NCI-H187 (cell line): Measurements from ENCODE around the gene ASTN1.
A peak's percentile ranks its signal among the peaks of the same experiment; 100 is the strongest.

ENCODE experiments used
- DNase-seq, 2 experiments: peaks; one replicate each; lab custom pipeline; 2025; lab: John Stamatoyannopoulos, UW

ASTN1 gene

DNA sequence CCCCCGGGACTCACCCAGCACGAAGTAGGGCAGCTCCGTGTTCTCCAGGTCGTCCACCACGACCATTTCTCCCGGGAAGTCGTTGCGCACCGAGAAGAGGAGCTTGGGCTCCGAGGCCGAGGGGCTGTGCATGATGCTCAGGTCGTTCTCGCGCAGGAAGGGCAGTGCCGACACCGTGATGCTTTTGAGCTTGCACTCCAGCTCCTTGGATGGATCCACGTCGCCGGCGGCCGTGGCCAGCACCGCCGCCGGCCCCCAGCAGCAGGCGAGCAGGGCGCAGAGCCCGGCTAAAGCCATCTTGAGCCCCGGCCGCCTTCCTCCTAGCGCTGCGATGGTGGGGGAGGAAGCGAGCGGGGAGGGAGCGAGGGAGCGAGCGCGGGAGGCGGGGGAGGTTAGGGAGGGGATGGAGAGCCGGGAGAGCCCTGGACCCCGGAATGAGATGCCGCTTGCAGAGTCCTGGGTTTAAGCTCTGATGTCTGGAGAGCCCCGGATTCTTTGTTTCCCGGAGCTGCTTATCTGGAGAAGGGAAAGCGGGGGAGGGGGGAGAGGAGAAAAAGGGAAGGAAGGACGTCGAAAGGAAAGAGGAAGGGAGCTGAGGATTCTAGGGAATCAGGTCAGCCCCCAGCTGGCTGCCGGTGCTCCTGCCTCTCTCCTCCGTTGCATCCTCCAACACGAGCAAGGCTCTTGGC, at the start of gene ASTN1:
ASTN1 (minus strand) TSS at position 333 of the 689 bp plus-strand sequence; CDS start at position 297, 36 bp downstream.
- DNase-seq: no peak

DNA sequence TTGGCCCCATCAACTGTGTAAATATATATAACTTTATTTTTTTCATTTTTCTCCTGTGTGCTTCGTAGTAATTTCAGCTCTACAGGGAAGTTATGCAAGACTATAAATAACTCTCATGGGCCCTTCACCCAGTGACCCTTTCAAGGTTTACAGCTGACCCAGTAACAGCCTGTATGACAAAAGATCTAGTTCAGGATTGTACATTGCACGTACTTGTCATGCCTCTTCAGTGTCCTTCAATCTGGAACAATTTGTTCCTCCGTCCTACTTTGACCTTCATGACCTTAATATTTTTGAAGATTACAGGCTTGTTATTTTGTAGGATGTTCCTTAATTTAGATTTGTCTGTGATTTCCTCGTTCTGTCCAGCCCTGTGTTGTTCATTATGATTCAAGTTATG, 46.7 kb upstream of the ASTN1 start:
- no peak for DNase-seq

DNA sequence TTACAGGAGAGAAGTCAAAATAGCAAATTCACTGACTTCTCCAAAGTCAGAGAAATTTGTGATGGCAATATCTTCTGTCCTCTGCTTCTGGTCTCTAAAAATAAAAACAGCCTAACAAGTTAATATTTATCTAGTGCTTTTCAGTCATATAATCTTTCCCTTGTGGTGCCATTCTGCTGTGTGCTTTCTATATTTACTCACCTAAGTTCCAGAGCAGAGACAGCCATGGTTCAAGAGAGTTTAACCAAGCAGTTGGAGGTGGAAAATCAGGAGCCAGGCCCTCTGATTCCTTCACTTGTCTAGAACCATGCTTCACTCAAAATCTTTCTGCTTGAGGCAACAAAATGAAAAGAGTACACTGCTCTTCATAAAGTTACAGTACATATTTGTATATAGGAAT, 45.6 kb upstream of the ASTN1 start:
- no peak for DNase-seq

DNA sequence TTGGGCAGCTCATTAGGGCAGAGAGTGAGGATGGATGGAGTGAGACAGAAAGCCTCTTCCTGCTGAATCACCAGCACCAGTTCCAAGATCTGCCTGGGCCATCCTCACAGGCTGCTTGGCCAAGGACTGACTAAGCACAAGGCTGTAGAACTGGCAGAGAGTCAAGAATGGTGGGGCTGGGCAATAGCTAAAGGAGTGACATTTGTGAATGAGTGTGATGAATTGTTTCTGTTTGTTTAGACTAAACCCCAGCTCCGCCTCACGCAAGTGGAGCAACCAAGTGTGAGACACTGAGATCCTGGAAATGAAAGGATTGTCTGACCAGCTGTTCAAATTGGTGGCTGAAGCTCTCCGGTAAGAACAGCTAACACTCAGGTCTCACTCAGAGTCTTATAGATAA, 44.8 kb upstream of the ASTN1 start:
- peak; percentile 59 to 86 for DNase-seq

DNA sequence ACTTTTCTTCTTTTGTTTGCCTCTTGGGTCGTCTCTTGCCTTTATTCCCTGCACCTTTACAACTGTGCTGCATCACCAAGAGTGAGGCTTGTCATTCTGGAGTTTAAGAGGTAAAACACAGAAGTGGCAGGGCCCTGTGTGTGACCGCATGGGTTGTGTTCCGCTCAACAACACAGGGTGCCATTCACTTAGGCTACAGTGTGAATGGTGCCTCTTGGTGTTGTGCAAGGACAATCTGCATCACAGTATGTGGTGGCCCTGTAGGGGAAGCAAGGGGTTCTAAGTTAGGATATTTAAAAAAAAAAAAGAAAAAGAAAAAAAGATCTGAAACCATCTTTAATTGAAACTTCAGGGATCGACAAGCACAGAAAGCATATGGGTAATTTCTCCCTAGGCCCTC, 44.4 kb upstream of the ASTN1 start:
- DNase-seq: no peak

DNA sequence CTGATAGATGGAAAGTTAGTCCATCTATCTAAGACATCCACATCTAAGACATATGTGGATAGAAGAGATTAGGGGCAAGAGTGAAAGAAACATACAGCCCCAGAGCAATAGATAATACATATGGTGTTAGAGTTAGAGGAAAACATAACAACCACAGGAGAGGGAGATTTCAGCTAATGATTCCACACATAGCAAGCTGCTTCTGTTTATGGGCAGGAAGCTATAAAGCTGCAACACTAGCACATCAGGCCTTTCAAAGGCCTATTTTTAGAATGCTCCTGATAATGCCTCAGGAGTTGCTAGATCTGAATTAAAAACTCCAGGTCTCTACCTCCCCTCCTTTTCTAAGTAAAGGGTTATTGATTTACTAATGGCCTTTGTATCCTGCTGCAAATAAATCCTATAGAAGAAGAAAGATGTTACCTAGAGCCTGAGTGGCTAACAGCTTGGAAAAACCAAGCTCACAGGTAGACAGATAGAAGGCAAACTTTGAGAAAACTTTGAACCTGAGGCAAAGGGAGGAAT, 42.4 kb upstream of the ASTN1 start:
- DNase-seq: no peak

DNA sequence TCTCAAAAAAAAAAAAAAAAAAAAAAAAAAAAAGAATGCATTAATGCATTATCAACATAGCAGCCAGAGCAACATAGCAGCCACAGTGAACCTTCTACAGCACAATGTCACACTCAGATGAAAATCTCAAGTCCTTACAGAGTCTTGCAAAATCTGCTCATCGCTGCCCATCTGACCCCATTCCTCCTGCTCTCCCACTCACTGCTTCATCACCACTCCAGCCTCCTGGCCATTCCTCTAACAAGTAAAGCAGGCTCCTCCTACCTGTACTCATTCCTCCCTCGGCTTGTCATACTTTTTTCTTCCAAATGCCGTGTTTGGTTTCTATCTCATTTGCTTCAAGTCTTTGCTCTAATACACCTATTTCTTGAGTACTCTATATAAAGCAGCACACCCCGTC, 35.8 kb upstream of the ASTN1 start:
- no peak for DNase-seq

DNA sequence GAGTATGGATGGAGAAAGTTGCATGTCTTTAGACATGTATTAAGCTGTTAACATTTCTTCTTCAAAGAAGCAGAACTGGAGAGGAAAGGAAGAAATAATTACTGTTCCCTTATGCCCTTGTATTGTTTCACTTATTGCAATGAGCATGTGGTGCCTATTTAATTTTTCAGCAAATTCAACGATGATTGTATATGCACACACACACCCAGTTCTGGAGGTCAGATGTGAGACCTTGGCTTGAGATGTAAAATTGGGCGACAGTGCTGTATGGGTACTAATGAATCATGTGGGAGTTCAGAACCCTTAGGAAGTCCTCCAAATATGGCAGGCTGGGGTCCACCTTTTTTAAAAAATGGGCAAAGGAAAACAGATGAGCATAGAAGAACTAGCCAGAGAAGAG, 33.7 kb upstream of the ASTN1 start:
- no peak for DNase-seq

DNA sequence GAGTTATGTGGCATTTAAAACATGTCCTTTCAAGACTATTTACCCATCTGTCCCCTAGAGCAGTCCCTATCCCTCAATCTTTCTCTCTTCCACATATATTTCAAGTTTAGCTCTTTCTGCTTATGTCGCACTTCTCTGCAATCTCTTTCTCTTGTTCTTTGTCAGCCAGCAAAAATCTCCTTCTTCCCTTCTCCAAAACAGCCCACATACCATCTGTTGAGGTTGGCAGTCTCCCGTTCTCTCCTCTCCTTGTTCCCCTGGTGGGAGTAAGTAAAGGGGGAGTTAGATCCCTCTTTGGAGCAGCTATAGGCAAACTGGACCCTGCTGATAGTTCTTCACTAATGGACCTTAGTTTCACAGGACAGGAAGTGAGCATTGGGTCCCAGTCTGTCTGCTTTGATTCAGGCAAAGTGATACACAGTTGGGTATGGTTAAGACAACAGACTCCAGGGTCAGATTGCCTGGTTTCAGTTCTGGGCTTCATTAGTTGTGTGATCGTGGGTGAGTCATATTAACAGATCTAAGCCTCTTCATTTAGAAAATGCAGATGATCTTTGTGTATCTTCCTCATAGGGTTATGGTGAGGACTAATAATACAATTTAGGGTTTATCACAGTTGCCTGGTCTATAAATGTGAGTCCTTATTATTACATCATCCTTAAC, 25.9 kb upstream of the ASTN1 start:
- no peak for DNase-seq

DNA sequence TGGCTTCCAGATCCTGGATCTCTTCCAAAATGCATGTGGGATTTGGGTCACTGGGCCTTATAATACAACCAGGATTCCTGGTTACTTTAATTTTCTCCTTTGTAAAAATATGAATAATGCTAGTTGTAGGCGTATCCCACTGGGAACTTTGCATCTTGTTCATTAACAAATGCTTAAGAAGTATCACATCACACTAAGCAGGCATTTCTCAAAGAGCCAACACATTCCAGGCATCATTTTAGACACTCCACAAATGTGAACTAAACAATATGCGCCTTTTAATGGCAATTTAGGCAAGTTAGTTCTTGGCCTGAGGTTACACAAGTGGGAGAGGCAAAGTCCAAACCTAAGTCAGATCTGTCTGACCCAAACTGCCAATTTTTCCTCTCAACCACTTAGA, 22.1 kb upstream of the ASTN1 start:
- DNase-seq: no peak

DNA sequence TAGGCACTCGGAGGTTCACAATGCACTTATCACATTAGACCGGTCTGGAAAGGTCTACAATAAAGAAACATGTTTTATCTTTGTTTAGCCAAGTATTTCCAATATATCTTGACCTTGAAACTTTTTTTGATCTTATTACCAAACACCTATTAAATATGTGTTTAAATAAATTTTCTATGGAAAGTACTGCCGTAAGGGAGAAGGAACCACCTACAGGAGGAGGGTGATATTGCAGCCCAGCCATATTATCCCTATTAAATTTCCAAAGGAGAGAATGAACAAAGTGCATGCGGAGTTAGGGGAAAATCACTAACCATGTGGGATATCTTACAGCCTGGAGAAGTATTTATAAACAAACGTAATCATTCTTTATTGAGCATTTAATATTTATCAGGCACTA, 20.7 kb upstream of the ASTN1 start:
- no peak for DNase-seq

DNA sequence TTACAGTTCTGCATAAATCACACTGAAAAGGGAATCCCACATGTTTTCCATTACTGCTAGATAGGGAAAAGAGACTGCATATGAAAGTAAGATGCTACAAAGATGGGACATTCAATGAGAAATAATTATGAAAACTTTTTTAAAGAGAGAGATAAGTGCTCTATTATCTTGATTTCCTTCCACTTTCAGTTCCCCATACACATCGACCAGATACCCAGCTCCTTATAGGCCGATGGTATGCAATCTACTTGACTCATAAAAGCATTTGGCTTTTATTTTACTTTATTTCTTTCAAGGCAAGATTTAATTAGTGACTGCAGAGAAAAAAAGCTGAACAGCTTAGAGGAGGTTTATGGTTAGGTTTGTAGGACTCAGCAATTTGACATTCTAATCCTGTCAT, 19.3 kb upstream of the ASTN1 start:
- no peak for DNase-seq

DNA sequence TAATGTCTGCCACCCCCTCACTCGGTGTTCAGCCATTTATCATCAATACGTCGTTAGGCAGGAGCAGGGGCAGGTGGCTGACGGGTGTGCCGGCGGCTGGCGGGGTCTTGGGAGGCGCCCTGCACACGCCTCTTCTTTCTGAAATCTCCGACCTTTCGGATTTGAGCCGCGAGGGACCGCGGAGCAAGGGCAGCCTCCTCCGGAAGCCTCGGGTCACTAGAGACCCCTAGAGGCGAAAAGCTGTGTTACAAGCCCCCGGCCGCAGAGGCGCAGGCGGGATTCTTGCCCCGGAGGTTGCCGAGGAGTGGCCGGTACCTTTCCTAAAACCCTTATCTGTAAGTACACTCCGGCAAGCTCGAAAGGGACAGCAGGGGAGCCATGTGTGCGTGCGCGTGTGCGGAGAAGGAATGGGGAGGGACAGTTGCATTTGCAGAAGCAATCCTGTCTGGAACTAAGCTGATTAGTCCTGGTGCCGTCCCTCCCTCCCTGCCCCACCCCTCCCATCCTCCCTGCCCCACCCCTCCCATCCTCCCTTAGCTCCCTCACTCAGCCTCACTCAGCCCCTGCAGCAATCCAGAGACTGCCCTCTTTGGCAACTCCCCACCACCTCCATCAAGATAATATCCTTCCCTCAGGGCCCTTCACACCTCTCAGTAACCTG, 17.2 kb upstream of the ASTN1 start:
- DNase-seq: peak; percentile 73 to 77

DNA sequence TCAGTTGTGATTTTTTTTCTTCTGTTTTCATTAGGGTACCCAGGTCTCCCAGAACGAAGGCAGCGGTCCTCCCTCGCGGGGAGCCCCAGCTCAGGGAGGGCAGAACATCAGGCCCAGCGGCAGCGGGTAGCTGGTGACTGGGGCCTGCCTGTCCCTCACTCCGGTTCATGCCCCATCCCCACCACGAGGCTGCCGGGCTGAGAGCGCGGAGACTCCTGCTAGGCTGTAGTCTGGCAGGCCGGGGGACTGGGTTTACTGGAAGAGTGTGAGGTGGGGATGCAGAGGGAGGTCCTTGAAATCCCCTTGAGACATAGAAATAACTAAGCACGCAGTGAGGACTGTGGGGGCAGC, 16.7 kb upstream of the ASTN1 start:
- no peak for DNase-seq

DNA sequence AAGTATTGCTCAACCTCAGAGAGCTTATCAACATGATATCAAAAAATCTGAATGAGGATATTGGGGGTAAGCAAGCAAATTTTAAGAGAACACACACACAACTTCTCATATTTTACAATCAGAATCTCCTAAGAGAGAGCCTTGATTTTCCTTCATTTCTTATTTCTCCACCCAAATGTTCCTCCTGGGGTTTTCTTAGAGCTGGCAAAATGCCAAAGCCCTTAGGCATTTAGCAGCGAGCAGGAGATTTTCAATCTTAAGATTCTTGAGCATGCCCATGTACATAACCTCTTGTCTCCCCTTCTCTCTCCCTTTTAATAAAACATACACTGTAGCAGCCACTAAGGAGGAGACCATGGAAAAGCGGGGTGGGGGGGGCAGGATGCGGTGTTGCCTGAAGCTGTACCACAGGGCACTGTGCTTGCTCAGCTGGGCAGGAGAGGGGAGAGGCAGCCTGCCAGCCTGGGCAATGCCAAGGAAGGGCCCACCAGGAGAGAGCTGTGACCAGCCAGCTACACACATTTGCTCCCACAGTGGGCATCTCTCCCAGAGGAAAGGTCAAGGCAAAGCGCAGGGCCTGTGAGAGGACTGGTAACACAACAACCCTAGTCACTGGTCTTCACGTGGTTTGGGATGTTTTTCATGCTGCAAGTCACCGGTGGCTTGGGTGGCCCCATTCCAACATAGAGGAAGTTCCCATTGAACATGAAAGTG, 10.6 kb upstream of the ASTN1 start:
- no peak for DNase-seq

DNA sequence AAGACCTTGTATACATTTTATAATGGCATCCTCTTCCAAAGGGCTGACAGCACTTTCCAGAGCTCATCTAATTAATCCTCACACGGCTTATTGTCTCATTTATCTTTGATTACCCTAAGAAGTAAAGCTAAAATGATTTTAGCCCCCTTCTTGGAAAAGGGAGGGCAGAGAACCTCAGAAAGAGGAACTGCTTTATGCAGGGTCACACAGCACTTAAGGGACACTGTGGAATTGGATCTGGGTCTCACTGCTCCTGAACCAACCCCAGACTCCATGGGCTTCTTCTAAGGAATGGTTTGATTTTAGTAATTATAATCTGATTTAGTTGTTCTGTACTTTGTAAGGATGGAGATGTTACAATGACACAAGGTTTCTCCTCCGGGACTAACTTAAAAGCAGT, 9.5 kb upstream of the ASTN1 start:
- no peak for DNase-seq

DNA sequence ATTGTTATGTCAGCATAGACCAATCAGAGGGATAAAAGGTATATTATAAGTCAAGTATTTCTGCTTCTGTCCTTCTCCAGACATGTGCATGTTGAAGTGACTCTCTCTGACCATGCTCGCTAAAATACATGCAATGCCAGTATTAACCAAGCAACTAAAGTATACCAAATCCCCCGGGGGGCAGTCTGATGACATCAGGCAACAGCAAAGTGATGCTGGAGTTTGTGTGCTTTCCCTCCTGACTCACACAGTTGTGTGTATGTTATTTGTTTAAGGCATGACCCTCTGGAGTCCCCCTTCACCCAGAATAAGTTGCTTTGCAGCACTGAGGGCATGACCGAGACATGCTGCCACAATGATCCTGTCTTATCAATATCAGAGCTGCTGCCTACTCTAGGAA, 8.4 kb upstream of the ASTN1 start:
- DNase-seq: no peak

DNA sequence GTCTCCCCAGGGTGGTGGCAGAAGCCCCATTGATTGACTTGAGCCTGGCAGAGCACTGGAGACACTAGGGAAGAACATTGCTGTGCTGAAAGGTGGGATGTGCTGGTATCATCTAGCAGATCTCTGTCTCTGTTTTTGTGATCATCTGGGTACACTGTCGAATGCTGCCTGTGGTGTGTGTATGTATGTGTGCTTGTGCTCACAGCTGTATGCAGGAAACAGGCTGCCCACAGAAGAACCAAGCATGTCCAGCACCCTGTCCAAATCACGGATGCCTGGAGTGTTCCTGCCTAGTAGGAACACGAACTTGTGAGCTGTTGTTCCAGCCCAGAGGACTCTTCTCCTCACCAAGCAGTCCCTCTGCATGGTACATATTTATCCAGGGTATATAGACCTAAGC, 7.8 kb upstream of the ASTN1 start:
- DNase-seq: no peak

DNA sequence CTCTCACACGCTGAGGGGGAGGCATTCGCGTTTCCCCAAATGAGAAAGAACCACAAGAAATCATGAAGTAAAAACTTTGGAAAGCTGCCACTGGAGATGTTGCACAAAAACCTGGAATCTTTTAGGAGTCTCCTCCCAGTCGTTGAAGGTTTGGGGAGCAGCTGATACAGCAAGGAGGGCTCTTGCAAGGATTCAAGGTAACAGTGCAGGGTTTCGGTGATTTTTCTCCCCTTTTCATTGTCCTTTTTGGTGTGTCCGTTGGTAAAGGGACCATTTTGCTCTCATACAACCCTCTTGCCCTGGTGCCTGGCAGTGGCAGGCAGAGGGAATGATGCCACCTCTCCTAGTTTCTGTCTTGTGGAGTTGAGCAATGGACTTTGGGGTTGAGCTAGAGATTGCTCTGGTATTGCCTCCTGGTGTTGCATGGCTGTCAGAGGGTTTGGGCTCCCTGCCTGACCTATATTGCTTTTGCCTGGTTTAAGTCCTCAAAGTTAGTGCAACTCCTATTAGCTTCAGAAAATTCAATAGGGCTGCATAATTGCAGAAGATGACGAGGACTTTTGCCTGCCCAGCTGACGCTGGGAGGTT, 7.1 kb upstream of the ASTN1 start:
- no peak for DNase-seq

DNA sequence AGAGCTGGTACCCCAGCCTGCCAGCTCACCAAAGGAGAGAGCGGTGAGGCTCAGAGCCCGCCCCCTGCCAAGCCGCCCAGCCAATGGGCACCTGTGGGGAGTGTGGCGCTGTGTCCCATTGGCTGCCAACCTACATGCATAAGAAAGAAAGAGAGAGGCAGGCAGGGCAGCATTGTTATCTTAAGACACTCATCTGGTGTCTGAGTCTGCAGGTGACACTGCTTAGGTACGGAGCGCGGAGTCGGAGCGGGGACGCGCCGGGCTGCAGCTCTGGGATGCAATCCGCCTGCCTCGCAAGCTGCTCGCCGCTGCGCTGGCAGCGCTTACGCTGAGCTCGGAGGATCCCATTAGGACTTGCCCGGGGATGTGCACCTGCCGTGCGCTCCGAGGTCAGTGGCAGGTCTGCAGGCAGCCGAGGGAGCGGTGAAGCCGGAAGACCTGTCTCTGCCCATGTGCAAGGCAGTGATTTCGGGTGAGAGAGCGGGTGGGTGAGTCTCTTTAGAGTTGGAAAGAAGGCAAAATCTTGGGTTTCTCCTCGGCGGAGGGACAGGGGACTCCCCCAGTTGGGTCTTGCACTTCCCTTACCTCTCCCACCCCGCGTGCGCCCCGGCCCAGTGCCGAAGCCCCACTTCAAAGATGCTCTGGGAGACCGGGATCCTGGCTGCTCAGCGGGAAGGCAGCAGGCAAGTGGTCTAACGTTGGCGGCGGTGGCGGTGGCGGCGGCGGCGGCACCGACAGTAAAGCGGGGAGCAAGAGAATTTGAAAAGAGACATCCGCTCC, 6.4 kb upstream of the ASTN1 start, which contains the start of gene BRINP2:
BRINP2 (plus strand) TSS at position 203 of the 780 bp plus-strand sequence. CDS start 58,919 bp downstream, outside the sequence.
- DNase-seq: peak; percentile 83 to 93

DNA sequence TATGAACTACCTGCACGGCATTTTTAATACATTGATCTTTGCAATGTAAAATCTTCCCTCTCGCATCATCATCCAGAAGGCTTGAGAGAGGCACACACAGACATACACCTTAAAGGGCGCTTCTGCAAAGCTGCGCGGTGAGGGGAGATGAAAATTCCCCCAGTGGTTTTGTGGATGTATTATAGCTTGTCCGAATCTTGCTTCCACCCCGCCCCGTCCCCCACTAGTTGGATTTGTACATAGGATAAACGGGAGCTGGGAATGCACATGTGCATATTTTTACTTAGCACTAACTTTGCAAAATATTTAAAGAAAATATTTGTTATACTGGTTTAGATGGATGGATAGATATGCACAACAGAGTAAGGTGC, 542 bp upstream of the ASTN1 start:
- no peak for DNase-seq
